HTR-8/SVneo (cell line): ENCODE measurements around the gene ATP5PD.
"Not testable (repeated sequence)": the region's sequence is repeated elsewhere in the genome, so short reads cannot be mapped to it uniquely, and the experiment has no call there.

Source experiments
- DNase-seq: peaks from one replicate; pipeline ENCODE4 v3.0.0; 2011; ENCODE audit warnings: low spot score, mixed read lengths; ENCODE audit not compliant: insufficient read length
- FAIRE-seq: peaks from 2 replicates; lab custom pipeline; 2011; peaks lifted over from hg19 to GRCh38; lab: Jason Lieb, UNC

ATP5PD gene

GRCh38 chr17:75026650-75027049, 20.1 kb downstream of the ATP5PD start:
- not testable (repeated sequence) for FAIRE-seq

GRCh38 chr17:75025398-75025734, 21.4 kb downstream of the ATP5PD start:
- DNase-seq, FAIRE-seq: not testable (repeated sequence)

More at GRCh38 chr17:75026650-75027049, 20.1 kb downstream of the ATP5PD start:
- not testable (repeated sequence) for DNase-seq

GRCh38 chr17:75024686-75025397, 21.9 kb downstream of the ATP5PD start:
- DNase-seq (no peak), FAIRE-seq (no peak)

- DNase-seq (no peak), FAIRE-seq (no peak)
Observed at GRCh38 chr17:75020331-75021110, 26.2 kb downstream of the ATP5PD start.

GRCh38 chr17:75019710-75020109, 27.1 kb downstream of the ATP5PD start:
- no peak for DNase-seq
- FAIRE-seq, result no peak

- FAIRE-seq, result no peak
Observed at GRCh38 chr17:75019146-75019545, 27.6 kb downstream of the ATP5PD start.

GRCh38 chr17:75013092-75013559, 33.6 kb downstream of the ATP5PD start:
- FAIRE-seq, result no peak
- no peak for DNase-seq

More at GRCh38 chr17:75019146-75019545, 27.6 kb downstream of the ATP5PD start:
- no peak for DNase-seq

GRCh38 chr17:75012346-75013091, 34.2 kb downstream of the ATP5PD start, which contains the start of gene MRPL58:
MRPL58 (plus strand) TSS chr17:75012670; CDS start chr17:75012687, 17 bp downstream.
- DNase-seq (peak; percentile 95), FAIRE-seq (peak; percentile 80)

- FAIRE-seq (no peak), DNase-seq (no peak)
Observed at GRCh38 chr17:75012096-75012345, 34.7 kb downstream of the ATP5PD start.

- DNase-seq (no peak), FAIRE-seq (no peak)
Observed at GRCh38 chr17:75011401-75012095, 35.2 kb downstream of the ATP5PD start.

- FAIRE-seq, result no peak
- no peak for DNase-seq
Observed at GRCh38 chr17:75010683-75011400, 35.9 kb downstream of the ATP5PD start.

- FAIRE-seq, result no peak
- no peak for DNase-seq
Observed at GRCh38 chr17:75009139-75009724, 37.5 kb downstream of the ATP5PD start.

GRCh38 chr17:75008373-75008772, 38.4 kb downstream of the ATP5PD start:
- DNase-seq (no peak), FAIRE-seq (no peak)

- FAIRE-seq, result no peak
- no peak for DNase-seq
Observed at GRCh38 chr17:75006653-75007052, 40.1 kb downstream of the ATP5PD start.

- not testable (repeated sequence) for DNase-seq, FAIRE-seq
Observed at GRCh38 chr17:75006084-75006483, 40.7 kb downstream of the ATP5PD start.

- DNase-seq, result no peak
- no peak for FAIRE-seq
Observed at GRCh38 chr17:75005291-75005690, 41.5 kb downstream of the ATP5PD start.

GRCh38 chr17:75004371-75004770, 42.4 kb downstream of the ATP5PD start:
- DNase-seq (no peak), FAIRE-seq (no peak)

- FAIRE-seq (no peak), DNase-seq (no peak)
Observed at GRCh38 chr17:75003957-75004355, 42.8 kb downstream of the ATP5PD start.
